ENCODE results near the gene MYEF2. TPM values are rescaled to one million over a fixed set of nuclear protein-coding genes. Genes with fewer than 3 reads are reported as not detected.

MYEF2 gene
- total RNA-seq, 1 experiment from 2014 or later: 111 TPM

DNA sequence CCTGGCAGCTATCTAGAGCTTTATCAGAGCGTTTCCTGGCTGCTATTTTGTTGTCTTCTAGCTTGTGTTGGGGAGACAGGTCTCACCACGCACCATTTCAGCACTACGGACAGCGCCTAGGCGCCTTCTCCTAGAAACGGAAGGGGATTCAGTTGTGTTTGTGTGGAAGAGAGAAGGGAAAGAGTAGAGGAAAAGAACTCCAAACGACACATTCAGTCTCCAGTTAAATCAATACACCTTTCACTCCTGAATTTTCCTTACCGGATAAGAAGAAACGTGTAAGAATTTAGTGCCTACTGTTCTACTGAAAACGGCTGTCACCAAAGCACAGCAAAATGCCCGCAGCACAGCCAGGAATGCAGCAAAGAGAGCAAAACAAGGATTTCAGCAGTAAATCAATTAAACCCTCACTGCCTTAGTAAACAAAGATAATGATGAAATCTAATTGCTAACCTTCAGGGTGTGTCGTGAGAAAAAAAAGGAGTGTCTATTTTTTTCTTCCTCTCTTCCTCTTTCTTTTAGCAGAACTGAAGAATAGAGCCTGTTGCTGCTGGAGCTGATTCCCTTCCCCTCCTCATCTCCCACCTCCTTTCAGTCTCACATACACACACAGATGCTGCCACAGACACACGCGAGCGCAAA is 13.0 kb upstream of the MYEF2 start:
- ATAC-seq: peak; percentile 92
- Mint-ChIP-seq H3K27me3 (ENCODE audit: low read depth) (peaks cover 36% of the 10 kb centered on the region), H3K9me3 (no peaks in the 10 kb centered on the region), H3K27ac (no peak overlapping the region), H3K36me3 (no peaks in the 10 kb centered on the region), H3K4me1 (peaks cover 16% of the 10 kb centered on the region), H3K4me3 (peak overlapping the region; percentile 86)
- POLR2A ChIA-PET: interaction anchor here (1.1 kb wide), 1 partner anchor 13 kb away, joined by 4 read pairs; the partner anchor contains the start of gene MYEF2
- DNase-seq (ENCODE audit: low spot score): peak; percentile 96
- CTCF ChIA-PET: interaction anchor here (0.7 kb wide), 1 partner anchor 13 kb away, joined by 3 read pairs; the partner anchor contains the start of gene MYEF2
- TF ChIP-seq ZNF219 (CRISPR knock-in tag; IDR thresholded peaks at IDR 0.05; ENCODE audit: borderline replicate concordance) (peak; percentile 77; the same call in 1 of the 2 replicates), SP1 (CRISPR knock-in tag; conservative IDR thresholded peaks at IDR 0.05) (0 out of 2 replicates have a peak, but pooled peaks have one; percentile 34), E2F5 (CRISPR knock-in tag; IDR thresholded peaks at IDR 0.05) (0 out of 2 replicates have a peak, but pooled peaks have one; percentile 46), ETV6 (CRISPR knock-in tag; IDR thresholded peaks at IDR 0.05) (peak; percentile 89), FOXK1 (CRISPR knock-in tag; IDR thresholded peaks at IDR 0.05) (peak; percentile 92), NFATC4 (CRISPR knock-in tag; IDR thresholded peaks at IDR 0.05) (no peak), TEAD4 (CRISPR knock-in tag; IDR thresholded peaks at IDR 0.05) (peak; percentile 84; the same call in 1 of the 2 replicates), NFE2L1 (CRISPR knock-in tag; IDR thresholded peaks at IDR 0.05) (peak; percentile 90), JUN (CRISPR knock-in tag; IDR thresholded peaks at IDR 0.05) (peak; percentile 90), GTF2I (CRISPR knock-in tag; conservative IDR thresholded peaks at IDR 0.05) (no peak), SOX15 (CRISPR knock-in tag; IDR thresholded peaks at IDR 0.05) (no peak), KAT7 (CRISPR knock-in tag; IDR thresholded peaks at IDR 0.05; ENCODE audit: borderline replicate concordance) (no peak), ZBTB21 (CRISPR knock-in tag; IDR thresholded peaks at IDR 0.05; ENCODE audit: borderline replicate concordance) (0 out of 2 replicates have a peak, but pooled peaks have one; percentile 59), MYBL2 (CRISPR knock-in tag; IDR thresholded peaks at IDR 0.05) (peak; percentile 75), TP53 (CRISPR knock-in tag; IDR thresholded peaks at IDR 0.05) (0 out of 2 replicates have a peak, but pooled peaks have one; percentile 70), ZSCAN18 (CRISPR knock-in tag; IDR thresholded peaks at IDR 0.05) (0 out of 2 replicates have a peak, but pooled peaks have one; percentile 57), RORB (CRISPR knock-in tag; IDR thresholded peaks at IDR 0.05) (no peak), ZNF425 (CRISPR knock-in tag; conservative IDR thresholded peaks at IDR 0.05) (no peak), USF1 (CRISPR knock-in tag; IDR thresholded peaks at IDR 0.05) (peak; percentile 72; the same call in 1 of the 2 replicates), MXD4 (CRISPR knock-in tag; IDR thresholded peaks at IDR 0.05; ENCODE audit: borderline replicate concordance) (no peak), FOXP1 (CRISPR knock-in tag; IDR thresholded peaks at IDR 0.05; ENCODE audit: borderline replicate concordance) (no peak), ZNF232 (CRISPR knock-in tag; IDR thresholded peaks at IDR 0.05) (peak; percentile 87; the same call in 1 of the 2 replicates), SMAD4 (CRISPR knock-in tag; IDR thresholded peaks at IDR 0.05) (peak; percentile 63; the same call in 1 of the 2 replicates), GABPB1 (CRISPR knock-in tag; IDR thresholded peaks at IDR 0.05) (no peak), OVOL2 (CRISPR knock-in tag; IDR thresholded peaks at IDR 0.05; ENCODE audit: borderline replicate concordance) (no peak)
- TF ChIP-seq, protein P1, sequence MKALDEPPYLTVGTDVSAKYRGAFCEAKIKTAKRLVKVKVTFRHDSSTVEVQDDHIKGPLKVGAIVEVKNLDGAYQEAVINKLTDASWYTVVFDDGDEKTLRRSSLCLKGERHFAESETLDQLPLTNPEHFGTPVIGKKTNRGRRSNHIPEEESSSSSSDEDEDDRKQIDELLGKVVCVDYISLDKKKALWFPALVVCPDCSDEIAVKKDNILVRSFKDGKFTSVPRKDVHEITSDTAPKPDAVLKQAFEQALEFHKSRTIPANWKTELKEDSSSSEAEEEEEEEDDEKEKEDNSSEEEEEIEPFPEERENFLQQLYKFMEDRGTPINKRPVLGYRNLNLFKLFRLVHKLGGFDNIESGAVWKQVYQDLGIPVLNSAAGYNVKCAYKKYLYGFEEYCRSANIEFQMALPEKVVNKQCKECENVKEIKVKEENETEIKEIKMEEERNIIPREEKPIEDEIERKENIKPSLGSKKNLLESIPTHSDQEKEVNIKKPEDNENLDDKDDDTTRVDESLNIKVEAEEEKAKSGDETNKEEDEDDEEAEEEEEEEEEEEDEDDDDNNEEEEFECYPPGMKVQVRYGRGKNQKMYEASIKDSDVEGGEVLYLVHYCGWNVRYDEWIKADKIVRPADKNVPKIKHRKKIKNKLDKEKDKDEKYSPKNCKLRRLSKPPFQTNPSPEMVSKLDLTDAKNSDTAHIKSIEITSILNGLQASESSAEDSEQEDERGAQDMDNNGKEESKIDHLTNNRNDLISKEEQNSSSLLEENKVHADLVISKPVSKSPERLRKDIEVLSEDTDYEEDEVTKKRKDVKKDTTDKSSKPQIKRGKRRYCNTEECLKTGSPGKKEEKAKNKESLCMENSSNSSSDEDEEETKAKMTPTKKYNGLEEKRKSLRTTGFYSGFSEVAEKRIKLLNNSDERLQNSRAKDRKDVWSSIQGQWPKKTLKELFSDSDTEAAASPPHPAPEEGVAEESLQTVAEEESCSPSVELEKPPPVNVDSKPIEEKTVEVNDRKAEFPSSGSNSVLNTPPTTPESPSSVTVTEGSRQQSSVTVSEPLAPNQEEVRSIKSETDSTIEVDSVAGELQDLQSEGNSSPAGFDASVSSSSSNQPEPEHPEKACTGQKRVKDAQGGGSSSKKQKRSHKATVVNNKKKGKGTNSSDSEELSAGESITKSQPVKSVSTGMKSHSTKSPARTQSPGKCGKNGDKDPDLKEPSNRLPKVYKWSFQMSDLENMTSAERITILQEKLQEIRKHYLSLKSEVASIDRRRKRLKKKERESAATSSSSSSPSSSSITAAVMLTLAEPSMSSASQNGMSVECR (CRISPR knock-in tag; IDR thresholded peaks at IDR 0.05; ENCODE audit: borderline replicate concordance): peak; percentile 97
- TF ChIP-seq, protein P2, sequence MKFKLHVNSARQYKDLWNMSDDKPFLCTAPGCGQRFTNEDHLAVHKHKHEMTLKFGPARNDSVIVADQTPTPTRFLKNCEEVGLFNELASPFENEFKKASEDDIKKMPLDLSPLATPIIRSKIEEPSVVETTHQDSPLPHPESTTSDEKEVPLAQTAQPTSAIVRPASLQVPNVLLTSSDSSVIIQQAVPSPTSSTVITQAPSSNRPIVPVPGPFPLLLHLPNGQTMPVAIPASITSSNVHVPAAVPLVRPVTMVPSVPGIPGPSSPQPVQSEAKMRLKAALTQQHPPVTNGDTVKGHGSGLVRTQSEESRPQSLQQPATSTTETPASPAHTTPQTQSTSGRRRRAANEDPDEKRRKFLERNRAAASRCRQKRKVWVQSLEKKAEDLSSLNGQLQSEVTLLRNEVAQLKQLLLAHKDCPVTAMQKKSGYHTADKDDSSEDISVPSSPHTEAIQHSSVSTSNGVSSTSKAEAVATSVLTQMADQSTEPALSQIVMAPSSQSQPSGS (CRISPR knock-in tag; IDR thresholded peaks at IDR 0.05; ENCODE audit: borderline replicate concordance, low read depth): no peak

Measured in WTC11 (cell line).